Measurements from ENCODE around the gene GNGT2. TPM values are rescaled to one million over a fixed set of nuclear protein-coding genes. Genes with fewer than 3 reads are reported as not detected.

Gene GNGT2
- total RNA-seq, 4 donors from 2014 or later: 1.1 to 1.7 TPM; not detected in 2

DNA sequence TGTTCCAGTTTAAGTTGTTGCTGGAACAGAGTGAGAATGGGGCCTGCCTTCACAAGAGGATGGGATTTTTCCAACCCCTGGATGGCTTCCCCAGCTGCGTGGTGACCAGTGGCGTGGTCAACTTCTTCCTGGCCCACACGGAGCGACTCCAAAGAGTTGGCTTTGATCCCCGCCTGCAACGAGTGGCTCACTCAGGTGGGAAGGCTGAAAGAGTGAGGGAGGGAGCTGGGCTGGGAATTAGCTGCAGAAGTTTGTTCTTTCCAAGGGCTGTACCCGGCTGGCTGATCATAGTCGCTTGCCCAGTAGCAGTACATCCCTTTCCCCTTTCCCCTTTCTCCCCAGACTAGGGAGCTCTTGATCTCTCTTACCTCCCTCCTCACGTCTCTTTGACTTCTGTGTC is 41.7 kb downstream of the GNGT2 start:
- no peak for DNase-seq (ENCODE audit: low spot score in 2 of 2)
- intact Hi-C loops (cut with DNase I; ENCODE audit: low total_unique reads): no loop called here
- WGBS, 2 donors: 60 to 72% methylated on average over 9 of the region's 9 CpGs
- TF ChIP-seq CTCF (IDR thresholded peaks at IDR 0.05): no peak
- TF ChIP-seq POLR2A (IDR thresholded peaks at IDR 0.05): no peak
- no peak overlapping the region for H3K4me3 ChIP-seq (ENCODE audit: low read depth, poor library complexity, severe bottlenecking)

- DNase-seq (ENCODE audit: low spot score in 2 of 2): no peak
- no peak overlapping the region for H3K4me3 ChIP-seq (ENCODE audit: low read depth, poor library complexity, severe bottlenecking)
- WGBS, 2 donors: 84 to 98% methylated on average over 2 of the region's 2 CpGs
- TF ChIP-seq POLR2A (IDR thresholded peaks at IDR 0.05): no peak
- no peak for TF ChIP-seq CTCF (IDR thresholded peaks at IDR 0.05)
- intact Hi-C loops (cut with DNase I; ENCODE audit: low total_unique reads): no loop called here
These were observed 45.2 kb downstream of the GNGT2 start for GRCh38 chr17:49165143-49165542.

- 61 to 70% methylated on average over 4 of the region's 4 CpGs for WGBS, 2 donors
- no peak for DNase-seq (ENCODE audit: low spot score in 2 of 2)
- intact Hi-C loops (cut with DNase I; ENCODE audit: low total_unique reads): no loop called here
- H3K4me3 ChIP-seq (ENCODE audit: low read depth, poor library complexity, severe bottlenecking): no peak overlapping the region
- TF ChIP-seq CTCF (IDR thresholded peaks at IDR 0.05) (no peak), POLR2A (IDR thresholded peaks at IDR 0.05) (no peak)
These were observed 47.5 kb downstream of the GNGT2 start for GRCh38 chr17:49162866-49163265.

DNA sequence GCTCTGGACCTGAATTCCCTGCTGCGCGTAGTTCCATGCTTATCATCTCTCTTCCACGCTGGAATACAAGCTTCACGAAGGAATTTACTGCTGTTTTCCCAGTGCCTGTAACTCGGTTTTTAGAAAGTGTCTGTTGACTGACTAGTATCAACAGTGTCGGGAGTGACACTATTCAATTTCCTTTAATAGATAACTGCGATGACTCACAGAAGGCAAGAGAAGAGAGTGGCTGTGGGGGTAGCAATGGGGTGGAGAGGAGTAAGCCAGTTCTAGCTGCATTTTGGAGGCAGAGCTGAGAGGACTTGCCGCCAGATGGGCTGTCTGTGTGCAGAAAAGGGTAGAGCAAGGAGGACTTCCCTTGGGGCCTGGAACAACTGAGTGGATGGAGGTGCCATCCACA is 52.6 kb downstream of the GNGT2 start:
- WGBS, 2 donors: 76 to 82% methylated on average over 8 of the region's 8 CpGs
- intact Hi-C loops (cut with DNase I; ENCODE audit: low total_unique reads): no loop called here
- peak in 1 of 2 donors; percentile 17 for DNase-seq (ENCODE audit: low spot score in 2 of 2)
- TF ChIP-seq POLR2A (IDR thresholded peaks at IDR 0.05) (no peak), CTCF (IDR thresholded peaks at IDR 0.05) (no peak)
- no peak overlapping the region for H3K4me3 ChIP-seq (ENCODE audit: low read depth, poor library complexity, severe bottlenecking)

DNA sequence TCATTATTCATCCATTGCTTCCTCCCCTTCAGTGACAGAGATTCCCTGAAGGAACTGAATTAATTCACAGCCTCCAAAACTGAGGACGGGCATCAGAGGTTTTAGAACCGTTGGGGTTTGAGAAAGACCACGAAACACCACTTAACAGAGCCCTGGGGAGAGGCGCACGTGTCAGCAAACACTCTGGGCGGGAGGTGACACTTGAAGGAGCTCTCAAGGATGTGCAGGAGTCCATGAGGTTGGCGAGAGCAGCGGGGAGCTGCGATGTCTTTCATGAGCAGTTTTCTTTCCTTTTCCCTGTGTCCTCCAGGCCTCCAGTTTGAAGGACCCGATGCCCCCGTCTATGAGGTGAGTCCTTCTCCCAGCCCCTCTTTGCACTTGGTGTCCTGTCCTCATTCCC is 54.1 kb downstream of the GNGT2 start:
- intact Hi-C loops (cut with DNase I; ENCODE audit: low total_unique reads): no loop called here
- TF ChIP-seq POLR2A (IDR thresholded peaks at IDR 0.05): no peak
- no peak for TF ChIP-seq CTCF (IDR thresholded peaks at IDR 0.05)
- DNase-seq (ENCODE audit: low spot score in 2 of 2): peak in 1 of 2 donors; percentile 48
- WGBS, 2 donors: 80 to 82% methylated on average over 11 of the region's 11 CpGs
- no peak overlapping the region for H3K4me3 ChIP-seq (ENCODE audit: low read depth, poor library complexity, severe bottlenecking)

Other genes with a start within 250 kb of the GNGT2 start
- not detected for gene GIP, start 242.0 kb downstream of the GNGT2 start, total RNA-seq
- gene IGF2BP1, start 213.2 kb downstream of the GNGT2 start, total RNA-seq: not detected
- under 1 TPM; 0.04 to 0.98 (median 0.80) TPM for gene B4GALNT2, start 77.8 kb downstream of the GNGT2 start, total RNA-seq
- gene ABI3, start 133 bp upstream of the GNGT2 start, total RNA-seq: 1 to 10 TPM; 1.6 to 5.4 (median 4.7) TPM
- under 1 TPM in 2 of 4 donors, not detected in 2; 0.34 to 0.36 TPM for gene PHOSPHO1, start 20.2 kb upstream of the GNGT2 start, total RNA-seq
- 100 to 1,000 TPM in 2 of 4 donors, 10 to 100 TPM in 2; 58.8 to 124 (median 103) TPM for gene ZNF652, start 151.7 kb upstream of the GNGT2 start, total RNA-seq
- gene PHB1, start 204.3 kb upstream of the GNGT2 start, total RNA-seq: 10 to 100 TPM; 47.0 to 79.0 (median 71.3) TPM